HG02610 (cell line): ENCODE data around the gene DHTKD1.
"Not testable (repeated sequence)": the region's sequence is repeated elsewhere in the genome, so short reads cannot be mapped to it uniquely, and the experiment has no call there.

Source experiments
- ATAC-seq: cut with Tn5 transposase; IDR thresholded peaks from one replicate; pipeline ENCODE4 v1.9.1; 2021; ENCODE audit warnings: mild to moderate bottlenecking, moderate library complexity; ENCODE audit not compliant: unreplicated experiment

DHTKD1 gene

DNA sequence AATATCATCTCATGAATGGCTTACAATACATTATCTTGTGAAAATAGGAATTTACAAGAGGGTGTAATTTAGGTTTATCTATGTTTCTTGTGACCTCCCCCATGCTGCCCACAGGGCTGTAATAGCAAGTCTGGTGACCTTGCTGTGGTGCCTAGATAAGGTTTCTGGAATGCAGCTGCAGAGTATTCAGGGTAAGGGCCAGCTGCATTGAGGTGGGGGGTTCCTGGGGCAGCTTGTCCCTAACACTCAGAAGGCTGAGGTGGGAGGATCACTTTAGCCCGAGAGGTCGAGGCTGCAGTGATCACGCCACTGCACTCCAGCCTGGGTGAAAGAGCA lies 5.3 kb upstream of the DHTKD1 start:
- ATAC-seq: no peak

DNA sequence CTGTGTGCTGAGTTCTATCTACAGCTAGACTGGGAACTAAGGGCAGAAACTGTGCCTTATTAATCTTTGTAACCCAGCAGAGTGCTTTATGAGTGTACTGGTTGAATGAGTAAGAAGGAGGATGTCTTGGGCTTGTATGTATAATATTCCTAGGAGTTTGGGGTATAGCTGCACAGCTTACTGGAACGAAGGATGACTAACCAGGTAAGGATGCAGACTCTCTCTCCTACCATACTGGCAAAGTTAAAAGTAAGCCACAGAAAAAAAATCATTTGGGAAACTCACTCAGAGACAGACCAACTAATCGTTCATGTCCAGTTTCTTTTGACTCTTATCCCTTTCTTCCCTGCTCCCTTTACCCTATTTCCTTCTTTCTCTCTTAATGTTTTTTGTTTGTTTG lies 1.4 kb upstream of the DHTKD1 start:
- ATAC-seq: no peak

DNA sequence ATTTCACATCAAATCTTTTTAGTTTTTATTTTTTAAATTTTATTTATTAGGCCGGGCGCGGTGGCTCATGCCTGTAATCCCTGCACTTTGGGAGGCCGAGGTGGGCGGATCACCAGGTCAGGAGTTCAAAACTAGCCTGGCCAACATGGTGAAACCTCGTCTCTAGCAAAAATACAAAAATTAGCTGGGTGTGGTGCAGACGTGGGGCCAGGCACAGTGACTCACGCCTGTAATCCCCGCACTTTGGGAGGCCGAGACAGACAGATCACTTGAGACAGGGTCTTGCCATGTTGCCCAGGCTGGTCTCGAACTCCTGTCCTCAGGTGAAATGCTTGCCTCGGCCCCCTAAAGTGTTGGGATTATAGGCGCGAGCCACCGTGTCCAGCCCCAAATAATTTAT lies 2.7 kb downstream of the DHTKD1 start:
- not testable (repeated sequence) for ATAC-seq

DNA sequence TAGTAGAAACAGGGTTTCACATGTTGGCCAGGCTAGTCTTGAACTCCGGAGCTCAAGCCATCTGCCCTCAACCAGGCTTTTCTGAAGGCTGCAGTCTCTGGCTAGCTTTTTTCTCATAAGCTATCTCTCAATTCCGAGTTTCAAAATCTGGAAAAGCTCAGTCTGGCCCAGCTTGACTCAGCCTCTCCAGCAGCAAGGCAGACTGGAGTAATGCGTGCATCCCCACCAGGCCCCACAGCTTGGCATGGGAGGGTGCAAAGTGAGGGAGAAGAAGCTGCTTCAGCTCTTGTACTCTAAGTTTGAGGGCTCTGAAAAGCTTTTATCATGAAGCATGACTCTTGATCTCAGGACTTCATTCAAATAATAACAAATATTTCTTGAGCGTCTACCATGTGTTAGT lies 4.8 kb downstream of the DHTKD1 start:
- no peak for ATAC-seq

DNA sequence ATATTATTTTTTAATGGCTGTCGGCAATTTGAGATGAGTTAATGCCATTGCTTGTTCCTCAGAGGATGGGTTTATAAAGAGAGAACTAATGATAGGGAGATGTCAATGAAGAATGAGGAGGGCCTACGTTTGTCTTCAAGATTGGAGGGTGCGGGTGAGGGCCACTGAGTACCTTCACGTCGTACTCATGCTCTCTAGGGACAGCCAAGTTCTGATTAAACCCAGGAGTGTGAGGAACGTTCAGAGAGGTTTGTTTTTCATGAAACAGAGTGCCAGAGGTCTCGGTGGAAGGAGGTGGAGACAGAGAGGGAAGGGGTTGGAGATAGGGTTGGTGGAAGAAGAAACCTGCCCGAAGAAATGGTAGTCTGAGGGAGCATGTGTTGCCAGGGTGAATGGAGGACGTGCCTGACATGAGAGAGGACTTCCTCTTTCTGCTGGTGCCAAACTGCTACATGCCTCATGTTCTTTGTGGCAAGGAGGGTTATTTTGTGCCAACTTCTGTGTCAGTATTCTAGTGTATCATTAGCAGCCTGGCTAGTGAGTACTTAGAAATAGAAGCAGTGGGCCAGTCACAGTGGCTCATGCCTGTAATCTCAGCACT lies 8.9 kb downstream of the DHTKD1 start:
- no peak for ATAC-seq

DNA sequence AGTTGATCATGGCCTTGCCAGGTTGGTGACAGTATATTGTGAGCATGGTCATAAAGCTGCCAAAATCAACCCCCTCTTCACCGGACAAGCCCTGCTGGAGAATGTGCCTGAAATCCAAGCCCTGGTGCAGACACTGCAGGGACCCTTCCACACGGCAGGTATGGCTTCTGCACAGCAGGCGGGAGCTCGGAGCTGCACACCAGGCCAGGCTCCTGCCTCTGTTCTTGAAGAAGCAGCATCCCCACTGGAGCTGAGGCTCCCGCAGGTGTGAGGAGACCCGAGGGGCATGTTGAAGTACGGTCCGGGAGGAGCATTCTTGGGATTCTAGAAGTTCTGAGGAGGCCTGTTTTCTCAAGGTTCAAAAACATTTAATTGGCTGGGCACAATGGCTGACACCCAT lies 12.7 kb downstream of the DHTKD1 start:
- no peak for ATAC-seq

DNA sequence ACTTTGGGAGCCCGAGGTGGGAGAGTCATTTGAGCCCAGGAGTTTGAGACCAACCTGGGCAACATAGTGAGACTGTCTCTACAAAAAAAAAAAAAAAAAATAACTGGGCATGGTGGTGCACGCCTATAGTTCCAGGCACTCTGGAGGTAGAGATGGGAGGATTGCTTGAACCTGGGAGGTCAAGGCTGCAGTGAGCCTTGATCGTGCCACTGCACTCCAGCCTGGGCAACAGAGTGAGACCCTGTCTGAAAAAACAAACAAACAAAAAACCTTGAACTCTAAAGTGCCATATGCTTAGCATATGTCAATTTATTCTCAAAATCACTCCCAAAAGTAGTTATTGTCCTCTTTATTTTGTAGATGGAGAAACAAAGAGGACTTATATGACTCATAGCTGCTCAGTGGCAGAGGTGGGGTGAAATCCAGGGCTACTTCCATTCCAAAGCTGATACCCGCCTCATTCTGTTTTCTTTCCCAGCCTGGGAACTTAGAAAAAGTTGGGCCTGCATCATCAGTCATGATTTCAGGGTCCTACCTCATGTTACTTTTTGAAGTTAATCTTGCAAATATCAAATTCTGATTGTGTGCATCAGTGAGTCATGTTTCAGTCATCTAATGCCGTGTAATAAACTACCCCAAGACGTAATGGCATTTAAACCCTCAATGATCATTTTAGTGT lies 13.3 kb downstream of the DHTKD1 start:
- ATAC-seq: no peak

DNA sequence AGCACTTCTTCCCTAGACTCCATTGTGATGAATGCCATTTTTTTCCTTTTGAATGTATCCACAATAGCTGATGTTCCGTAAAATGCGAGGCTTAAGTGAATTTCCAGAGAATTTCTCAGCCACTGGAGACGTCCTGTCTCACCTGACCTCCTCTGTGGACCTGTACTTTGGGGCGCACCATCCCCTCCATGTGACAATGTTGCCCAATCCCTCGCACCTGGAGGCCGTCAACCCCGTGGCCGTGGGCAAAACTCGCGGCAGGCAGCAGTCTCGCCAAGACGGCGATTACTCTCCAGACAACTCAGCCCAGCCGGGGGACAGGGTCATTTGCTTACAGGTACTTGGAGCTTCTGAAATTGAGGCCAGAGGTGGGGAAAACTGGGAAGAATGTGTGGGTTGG lies 20.2 kb downstream of the DHTKD1 start:
- no peak for ATAC-seq

DNA sequence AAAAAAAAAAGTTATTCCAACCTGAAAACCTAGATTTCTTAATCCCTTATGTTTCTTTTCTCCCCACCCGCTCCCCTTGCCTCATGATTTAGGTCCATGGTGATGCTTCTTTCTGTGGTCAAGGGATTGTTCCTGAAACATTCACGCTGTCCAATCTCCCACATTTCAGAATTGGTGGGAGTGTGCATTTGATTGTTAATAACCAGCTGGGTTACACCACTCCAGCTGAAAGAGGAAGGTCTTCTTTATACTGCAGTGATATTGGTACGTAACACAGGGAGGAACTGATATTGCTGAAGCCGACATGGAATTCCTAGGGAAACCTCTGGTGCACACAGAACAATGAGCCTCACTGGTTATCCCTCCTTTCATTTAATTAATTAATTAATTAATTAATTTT lies 22.7 kb downstream of the DHTKD1 start:
- ATAC-seq: no peak

DNA sequence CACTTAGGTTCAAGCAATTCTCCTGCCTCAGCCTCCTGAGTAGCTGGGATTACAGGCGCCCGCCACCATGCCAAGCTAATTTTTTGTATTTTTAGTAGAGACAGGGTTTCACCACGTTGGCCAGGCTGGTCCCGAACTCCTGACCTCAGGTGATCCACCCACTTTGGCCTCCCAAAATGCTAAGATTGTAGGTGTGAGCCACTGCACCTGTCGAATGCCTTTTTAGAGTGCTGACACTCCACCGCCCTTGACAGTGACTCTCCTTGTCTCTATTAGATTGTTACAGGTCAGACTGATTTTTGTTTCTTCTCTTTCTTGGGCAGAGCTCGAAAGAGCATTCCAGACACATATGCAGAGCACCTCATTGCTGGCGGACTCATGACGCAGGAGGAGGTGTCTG lies 28.6 kb downstream of the DHTKD1 start:
- ATAC-seq: not testable (repeated sequence)

DNA sequence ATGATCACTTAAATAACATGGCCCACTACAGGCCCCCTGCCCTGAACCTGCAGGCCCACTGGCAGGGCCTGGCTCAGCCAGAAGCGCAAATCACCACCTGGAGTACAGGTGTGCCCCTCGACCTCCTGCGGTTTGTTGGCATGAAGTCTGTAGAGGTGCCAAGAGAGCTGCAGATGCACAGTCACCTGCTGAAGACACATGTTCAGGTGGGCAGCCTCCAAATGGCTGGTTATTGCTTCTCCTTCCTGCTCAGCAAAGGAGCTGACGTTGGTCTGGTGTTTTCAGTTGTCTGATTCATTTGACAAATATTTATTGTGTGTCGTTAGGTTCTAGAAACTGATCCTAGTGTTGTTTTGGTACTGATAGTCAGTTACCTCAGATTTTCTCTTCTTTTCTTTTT lies 29.0 kb downstream of the DHTKD1 start:
- no peak for ATAC-seq

DNA sequence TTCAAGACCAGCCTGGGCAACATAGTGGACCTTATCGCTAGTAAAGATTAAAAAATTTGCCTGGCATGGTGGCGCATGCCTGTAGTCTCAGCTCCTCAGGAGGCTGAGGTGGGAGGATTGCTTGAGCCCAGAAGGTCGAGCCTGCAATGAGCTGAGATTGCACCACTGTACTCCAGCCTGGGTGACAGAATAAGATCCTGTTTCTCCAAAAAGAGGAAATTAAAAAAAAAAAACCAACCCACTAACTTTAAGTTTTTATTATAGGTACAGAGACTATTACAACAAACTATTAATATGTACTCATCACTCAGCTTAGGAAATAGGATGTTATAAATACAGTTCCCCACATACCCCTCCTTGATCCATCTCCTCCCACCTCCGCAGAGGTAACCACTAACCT lies 30.2 kb downstream of the DHTKD1 start:
- ATAC-seq: no peak

DNA sequence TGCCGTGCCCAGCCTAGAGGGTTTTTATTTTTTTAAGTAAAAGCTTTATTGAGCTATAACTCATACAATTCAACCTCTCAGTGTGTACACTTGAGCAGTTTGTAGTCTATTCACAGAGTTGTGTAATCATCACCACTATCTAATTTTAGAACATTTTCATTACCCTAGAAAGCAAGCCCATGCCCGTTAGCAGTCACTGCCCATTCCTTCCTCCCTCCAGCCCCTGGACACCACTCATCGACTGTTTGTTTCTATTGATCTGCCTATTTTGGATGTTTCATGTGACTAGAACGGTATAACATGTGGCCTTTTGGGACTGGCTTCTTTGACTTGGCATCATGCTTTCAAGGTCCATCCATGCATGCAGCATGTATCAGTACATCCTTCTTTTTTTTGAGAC lies 35.0 kb downstream of the DHTKD1 start:
- no peak for ATAC-seq

DNA sequence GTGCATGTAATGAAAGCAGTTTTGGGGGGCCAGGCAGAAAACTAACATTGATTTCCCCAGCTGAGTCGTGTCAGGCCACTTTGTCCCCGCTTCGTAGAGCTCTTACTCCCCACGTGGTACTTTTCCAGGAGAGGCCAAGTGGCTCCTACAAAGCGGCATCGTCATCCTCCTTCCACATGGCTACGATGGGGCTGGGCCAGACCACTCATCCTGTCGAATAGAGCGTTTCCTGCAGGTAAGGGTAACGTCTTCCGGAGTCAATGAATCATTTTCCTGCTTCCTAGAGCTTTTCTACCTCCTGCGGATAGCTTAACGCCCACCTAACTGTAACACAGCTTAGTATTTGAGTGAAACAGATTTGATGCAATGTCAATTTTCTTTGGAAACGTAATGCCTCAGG lies 39.0 kb downstream of the DHTKD1 start:
- no peak for ATAC-seq

DNA sequence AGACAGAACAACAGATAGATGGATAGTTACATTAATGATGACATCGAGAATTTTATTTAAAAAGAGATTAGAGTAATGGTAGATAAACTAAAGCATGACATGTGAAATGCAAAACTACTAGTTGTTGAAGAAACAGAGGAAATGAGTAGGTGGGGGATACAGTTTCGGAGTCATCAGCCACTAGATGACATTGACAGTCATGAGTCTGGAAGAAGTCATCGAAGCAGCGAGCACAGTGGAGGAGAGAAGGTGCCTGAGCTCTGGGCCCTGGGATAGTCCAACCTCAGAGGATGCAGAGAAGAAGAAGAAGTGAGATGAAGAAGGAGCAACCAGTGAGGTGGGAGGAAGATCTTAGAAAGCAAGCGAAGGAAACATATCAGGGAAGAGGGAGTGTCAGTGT lies 40.5 kb downstream of the DHTKD1 start:
- no peak for ATAC-seq

DNA sequence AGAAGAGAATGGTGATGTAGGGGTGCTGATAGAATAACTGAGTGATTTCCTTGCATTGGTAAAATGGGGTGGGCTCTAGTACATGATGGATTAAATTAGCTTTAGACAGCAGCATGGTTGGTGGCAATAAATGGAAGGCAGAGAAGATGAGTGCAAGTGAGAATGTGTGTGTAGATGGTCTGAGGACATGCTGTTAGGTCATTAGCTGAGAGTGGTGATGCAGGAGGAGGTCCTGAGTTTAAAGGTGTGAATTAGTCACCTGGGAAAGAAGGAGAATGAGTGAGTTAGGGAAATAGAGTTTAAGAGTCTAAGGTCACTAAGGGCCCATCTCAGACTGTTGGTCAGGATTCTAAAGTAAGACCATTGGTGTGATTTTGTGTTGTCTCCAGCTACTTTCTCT lies 42.8 kb downstream of the DHTKD1 start:
- ATAC-seq: no peak

DNA sequence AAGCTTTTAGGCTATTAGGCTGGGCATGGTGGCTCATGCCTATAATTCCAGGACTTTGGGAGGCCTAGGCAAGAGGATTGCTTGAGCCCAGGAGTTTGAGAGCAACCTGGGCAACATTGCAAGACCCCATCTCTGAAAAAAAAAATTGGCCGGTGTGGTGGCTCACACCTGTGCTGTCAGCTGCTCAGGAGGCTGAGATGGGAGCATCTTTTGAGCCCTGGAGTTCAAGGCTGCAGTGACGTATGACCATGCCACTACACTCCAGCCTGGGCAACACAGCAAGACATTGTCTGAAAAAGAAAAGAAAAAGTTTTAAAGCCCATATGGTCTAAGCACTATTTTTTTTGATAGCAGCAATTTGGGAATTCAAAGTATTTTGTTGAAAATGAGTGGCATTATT lies 44.9 kb downstream of the DHTKD1 start:
- ATAC-seq: no peak

DNA sequence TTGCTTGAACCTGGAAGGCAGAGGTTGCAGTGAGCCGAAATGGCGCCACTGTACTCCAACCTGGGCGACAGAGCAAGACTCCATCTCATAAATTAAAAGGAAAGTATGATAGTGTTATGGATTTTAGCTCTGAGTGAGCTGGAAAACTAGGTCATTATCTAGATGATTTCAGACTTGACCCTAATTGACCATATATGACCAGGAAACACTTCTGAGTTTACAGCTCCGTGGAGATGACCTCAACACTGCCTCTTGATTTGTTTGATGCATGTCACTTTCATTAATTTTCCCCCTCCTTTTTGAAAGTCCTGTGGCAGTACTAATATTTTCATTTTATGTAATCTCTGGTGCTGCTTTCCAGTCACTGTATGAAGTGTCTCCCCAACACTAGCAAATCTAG lies 52.9 kb downstream of the DHTKD1 start:
- peak; percentile 35 for ATAC-seq

DNA sequence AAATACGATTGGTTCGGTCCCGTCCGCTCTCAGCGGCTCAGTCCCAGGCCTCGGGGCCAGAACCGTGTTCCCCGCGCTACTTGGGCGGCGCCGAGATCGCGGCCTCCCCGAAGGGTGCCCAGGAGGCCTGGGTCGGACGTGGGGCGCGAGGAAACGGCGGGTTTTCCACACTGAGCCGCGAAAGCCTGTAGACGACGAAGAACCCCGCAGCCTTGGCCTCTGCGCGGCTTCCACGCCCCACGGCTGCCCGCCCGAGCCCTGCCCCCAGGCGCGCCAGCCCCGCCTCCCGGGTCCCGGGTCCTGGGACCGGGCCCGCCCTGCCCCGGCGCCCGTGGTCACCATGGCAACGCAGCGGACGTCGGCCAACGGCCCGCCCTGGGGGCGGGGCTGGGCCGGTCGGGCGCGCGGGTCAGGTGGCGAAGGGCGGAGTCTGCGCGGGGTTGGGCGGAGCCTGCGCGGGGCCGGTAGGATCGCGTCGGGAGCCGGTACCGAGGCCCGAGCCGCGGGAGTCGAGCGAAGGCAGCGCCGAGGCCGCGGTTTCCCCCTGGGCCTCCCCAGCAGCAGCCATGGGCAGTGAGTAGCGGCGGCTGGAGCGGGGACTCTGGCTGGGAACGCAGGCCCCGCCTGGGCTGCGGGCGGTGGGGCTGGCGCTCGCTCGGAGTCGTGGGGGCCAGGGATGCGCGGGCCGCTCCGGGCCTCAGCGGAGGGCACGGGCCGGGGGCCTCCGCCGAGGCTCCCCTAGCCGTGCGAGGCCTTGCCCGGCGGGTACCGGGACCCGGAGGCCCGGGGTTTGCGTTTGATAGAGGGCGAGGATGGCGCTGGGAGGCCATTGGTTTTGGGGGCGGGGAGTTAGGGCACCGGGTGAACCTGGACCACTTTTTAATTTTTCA lies 60.7 kb downstream of the DHTKD1 start, which contains the start of gene SEC61A2:
Gene SEC61A2 (plus strand): TSS at position 456 of the 890 bp plus-strand sequence. CDS start 111 bp downstream, at position 567.
- peak; percentile 90 for ATAC-seq

DNA sequence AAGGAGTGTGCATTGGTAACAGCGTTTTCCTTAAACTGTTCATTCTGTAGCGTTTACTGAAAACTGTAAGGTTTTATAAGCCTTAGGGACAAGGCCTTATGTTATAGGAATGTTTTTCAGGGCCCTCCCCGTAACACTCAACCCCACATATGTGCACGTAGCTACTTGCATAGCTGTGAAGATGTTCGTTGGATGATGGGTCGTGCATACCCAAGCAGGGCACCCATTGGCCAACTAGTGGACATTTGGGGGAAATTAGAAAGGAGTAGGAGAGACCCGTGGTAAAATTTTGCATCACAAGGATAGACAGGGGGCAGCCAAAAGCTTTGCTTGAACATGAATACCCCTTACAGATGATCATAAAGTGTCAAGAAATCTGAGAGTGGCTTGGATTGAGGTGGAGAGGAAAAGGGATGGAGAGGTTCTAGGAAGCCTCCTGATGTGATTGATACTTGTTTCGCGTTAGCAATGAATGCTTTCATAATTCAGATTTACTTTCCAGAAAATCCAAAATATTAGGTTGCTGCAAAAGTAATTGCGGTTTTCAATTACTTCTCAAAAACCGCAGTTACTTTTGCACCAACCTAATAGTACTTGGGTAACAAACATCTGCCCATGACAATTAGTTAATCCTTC lies 61.6 kb downstream of the DHTKD1 start:
- ATAC-seq: peak; percentile 35

DNA sequence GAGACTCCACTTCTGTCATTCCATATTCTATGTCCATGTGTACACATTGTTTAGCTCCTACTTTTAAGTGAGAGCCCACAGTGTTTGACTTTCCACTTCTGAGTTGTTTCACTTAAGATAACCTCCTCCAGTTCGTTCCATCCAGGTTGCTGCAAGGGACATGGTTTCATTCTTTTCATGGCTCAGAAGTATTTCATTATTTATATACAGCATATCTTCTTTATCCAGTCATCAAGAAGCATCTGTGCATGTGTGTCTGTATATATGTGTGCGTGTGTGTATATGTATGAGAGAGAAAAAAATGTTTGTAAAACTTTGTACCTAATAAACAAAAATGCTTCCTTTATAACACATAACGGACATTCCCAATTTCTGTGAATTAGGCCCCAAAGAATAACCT lies 66.9 kb downstream of the DHTKD1 start:
- ATAC-seq: no peak

DNA sequence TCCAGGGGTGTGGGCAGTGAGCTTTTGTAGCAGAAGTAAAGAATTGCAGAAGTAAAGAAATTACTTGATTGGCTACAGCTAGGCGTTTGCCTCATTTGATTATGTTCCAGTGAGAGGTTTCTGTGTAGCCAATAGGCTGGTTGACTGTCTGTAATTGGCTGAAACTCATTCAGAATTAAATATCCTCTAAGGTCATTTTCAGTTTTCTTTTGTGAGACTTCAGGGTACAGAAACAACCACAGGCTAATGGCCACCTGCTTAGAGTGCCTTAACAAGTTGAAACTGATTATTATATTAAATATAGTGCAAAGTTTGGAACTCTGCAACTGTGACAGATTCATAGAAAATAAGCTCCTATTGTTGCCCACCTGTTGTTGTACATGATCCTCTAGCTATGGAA lies 71.3 kb downstream of the DHTKD1 start:
- ATAC-seq: no peak
